Mucosa of descending colon (tissue), 3 donors: ENCODE results near the gene DNAJA4. TPM values are rescaled to one million over a fixed set of nuclear protein-coding genes. Genes with fewer than 3 reads are reported as not detected.

Experiments
- ATAC-seq: fragments of 200-7000 bp; cut with Tn5 transposase; one replicate; pipeline ENCODE4 v1.9.1; 2020; ENCODE audit warnings: mild to moderate bottlenecking, moderate library complexity
- DNase-seq, 3 donors: peaks; one replicate each; pipeline ENCODE4 v3.0.0-alpha.2; 2020
- H3K36me3 ChIP-seq: fragments of 200-600 bp; one replicate; pipeline ENCODE4 v1.8.0; 2021; ENCODE audit warnings: low read depth, mild to moderate bottlenecking
- H3K4me1 ChIP-seq: fragments of 200-600 bp; one replicate; pipeline ENCODE4 v1.8.0; 2021; ENCODE audit warnings: low read depth, mild to moderate bottlenecking
- H3K4me3 ChIP-seq: fragments of 200-600 bp; one replicate; pipeline ENCODE4 v1.8.0; 2021; ENCODE audit warnings: mild to moderate bottlenecking
- H3K9me3 ChIP-seq: fragments of 200-600 bp; one replicate; pipeline ENCODE4 v1.8.0; 2021; ENCODE audit warnings: mild to moderate bottlenecking
- CTCF ChIP-seq: fragments of 200-600 bp; IDR thresholded peaks from one replicate; pipeline ENCODE4 v1.8.0; 2022; ENCODE audit warnings: antibody characterized with exemption, mild to moderate bottlenecking
- intact Hi-C, 2 donors: fragments of 100-400 bp; cut with DNase I in 1 of 2; cut with micrococcal nuclease in 1 of 2; formaldehyde crosslinking; loops; one replicate each; pipeline versions ENCODE4 v1.11.0 to v1.11.1; 2022; cut with DNase I, micrococcal nuclease
- total RNA-seq, 3 donors: library from RNA; stranded (reverse); fragmentation: NEBNext Ultra II Directional in 2 of 3; extraction: Animal tissue kit (Norgen Biotek cat#: 25700) in 2 of 3; gene quantifications; one replicate each; pipeline versions ENCODE4 v1.2.1 to v1.2.4, GENCODE V29; 2021 to 2023
- donor health status: DM: no; HTN: no; CAD: no; lungs with moderate emphysema.
- donor health status: DM: no; HTN: no; CAD: no.
- donor health status: DM: no; HTN: yes; CAD: no.

Gene DNAJA4
- total RNA-seq, 3 donors from 2014 or later = 33.8 to 52.8 (median 43.5) TPM

- DNase-seq (no peak), ATAC-seq (no peak)
- Histone ChIP-seq H3K36me3 (peaks cover 4% of the 10 kb centered on the region), H3K9me3 (no peaks in the 10 kb centered on the region), H3K4me3 (no peak overlapping the region), H3K4me1 (no peaks in the 10 kb centered on the region)
- no peak for TF ChIP-seq CTCF
- intact Hi-C loops = no loop called here
Measured at GRCh38 chr15:78272316-78272715, 8.0 kb downstream of the DNAJA4 start.

DNA sequence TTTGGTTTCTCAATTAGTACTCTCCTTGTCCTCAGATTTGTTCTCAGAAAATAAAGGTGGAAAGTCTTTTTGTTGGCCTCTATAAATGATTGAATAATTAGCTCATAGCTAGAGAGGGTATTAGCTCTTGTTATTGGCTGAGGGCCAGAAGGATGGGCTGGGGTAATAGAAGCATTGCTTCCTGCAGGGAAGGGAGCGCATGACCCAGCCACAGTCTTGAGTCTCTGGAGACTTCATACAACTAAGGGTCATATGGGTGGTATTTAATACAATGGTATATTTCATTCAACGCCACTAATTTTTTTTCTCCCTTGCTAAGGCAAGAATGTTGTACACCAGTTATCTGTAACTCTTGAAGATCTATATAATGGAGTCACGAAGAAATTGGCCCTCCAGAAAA is 8.4 kb downstream of the DNAJA4 start:
- DNase-seq (no peak), ATAC-seq (no peak)
- no peaks in the 10 kb centered on the region for H3K4me1 ChIP-seq
- peaks cover 4% of the 10 kb centered on the region for H3K36me3 ChIP-seq
- TF ChIP-seq CTCF = no peak
- intact Hi-C loops = no loop called here
- no peak overlapping the region for H3K4me3 ChIP-seq
- no peaks in the 10 kb centered on the region for H3K9me3 ChIP-seq

DNA sequence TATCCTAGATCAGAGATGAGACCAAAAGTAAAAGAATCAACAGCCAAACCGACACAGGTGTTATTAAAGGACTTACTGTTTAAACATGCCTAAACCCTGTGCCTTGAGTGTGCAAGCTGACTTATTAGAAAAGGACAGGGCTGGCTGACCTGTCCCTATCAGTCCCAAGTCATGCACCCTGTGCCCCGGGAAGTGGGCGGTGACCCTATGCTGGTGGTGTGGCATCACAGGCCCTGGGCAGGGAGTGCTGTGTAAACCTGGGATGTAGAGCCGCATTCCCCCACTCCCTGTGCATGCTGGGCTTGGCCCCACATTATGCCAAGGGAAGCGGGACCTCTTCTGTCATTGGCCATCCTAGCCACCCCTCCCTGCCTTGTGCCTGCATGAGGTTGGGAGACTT is 10.6 kb downstream of the DNAJA4 start:
- intact Hi-C loops = no loop called here
- TF ChIP-seq CTCF = no peak
- Histone ChIP-seq H3K4me1 (no peaks in the 10 kb centered on the region), H3K36me3 (peaks cover 4% of the 10 kb centered on the region), H3K9me3 (no peaks in the 10 kb centered on the region), H3K4me3 (no peak overlapping the region)
- ATAC-seq = no peak
- DNase-seq = no peak

DNA sequence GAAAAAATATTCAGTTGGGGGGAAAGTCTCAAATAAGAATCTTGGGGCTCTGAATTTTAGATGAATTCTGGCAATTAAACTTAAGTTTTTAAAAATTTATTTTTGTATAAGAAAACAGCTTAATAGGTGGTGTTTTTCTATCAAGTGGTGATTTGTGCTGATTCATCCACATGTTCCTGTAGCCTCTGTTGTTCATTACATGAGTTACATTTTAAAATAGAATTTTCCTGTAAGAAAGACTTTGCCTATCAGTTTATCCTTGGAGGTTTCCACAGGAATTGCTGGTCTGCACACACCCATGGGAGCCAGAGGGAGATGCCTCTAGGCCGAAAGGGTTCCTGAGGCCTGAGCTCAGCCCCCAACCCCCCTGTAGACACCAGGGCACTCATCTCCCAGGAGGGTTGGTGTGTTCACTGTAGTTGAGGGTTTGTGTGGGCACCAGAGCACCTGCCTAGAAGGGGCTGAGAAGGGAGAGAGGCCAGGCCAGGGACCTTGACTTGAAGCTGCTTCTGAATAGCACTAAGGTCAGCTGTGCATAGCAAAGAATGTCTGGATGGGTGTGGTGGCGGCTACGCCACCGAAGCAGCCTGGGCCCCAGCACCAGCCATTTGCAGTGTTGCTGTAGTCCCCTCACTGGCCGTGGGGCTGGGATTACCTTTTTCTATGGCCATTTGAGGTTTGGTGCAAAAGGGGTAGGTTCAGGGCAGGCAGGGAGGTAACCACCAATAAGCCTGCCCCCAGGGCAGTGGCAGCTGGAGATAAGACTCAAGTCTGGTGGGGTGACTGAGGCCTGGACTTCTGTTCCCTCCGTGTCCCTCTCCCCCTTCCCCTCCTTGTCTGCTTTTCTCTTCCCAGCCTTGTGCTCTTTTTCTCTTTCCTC is 11.9 kb downstream of the DNAJA4 start:
- ATAC-seq = no peak
- no peak for DNase-seq

DNA sequence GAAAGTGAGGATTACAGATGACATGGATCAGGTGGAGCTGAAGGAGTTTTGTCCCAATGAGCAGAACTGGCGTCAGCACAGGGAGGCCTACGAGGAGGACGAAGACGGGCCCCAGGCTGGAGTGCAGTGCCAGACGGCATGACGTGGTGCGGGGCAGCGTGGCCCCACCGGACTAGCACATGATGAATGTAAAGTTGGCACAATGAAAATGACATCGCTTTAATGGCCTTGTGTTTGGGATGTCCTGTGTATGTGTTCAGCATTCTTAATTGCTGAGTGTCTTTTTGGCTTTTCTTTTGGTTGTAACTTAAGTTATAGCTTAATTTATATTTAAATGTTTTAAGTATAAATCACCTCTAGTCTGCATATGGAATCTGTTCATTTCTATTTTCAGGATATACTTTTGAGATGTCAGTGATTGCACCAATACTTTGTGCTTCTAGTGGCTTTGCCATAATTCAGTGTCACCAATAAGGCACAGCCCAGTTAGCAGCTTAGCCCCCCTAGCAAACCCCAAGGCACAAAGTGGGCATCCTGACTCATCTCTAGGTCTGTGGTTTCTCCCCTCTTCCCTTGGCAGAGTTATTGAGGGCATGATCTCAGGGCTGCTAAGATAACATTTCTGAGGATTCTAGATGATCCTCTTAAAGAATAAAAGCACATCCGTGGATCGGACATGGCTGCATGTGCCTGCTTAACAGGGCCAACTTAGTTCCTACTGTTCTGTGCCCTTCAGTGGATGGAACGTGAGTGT is 16.1 kb downstream of the DNAJA4 start:
- no peaks in the 10 kb centered on the region for H3K36me3 ChIP-seq
- H3K4me1 ChIP-seq = no peaks in the 10 kb centered on the region
- intact Hi-C loops = no loop called here
- DNase-seq (no peak), ATAC-seq (no peak)
- H3K9me3 ChIP-seq = no peaks in the 10 kb centered on the region
- no peak for TF ChIP-seq CTCF
- no peak overlapping the region for H3K4me3 ChIP-seq

More for the DNA sequence above, 11.9 kb downstream of the DNAJA4 start:
- no peaks in the 10 kb centered on the region for H3K9me3 ChIP-seq
- no peaks in the 10 kb centered on the region for H3K4me1 ChIP-seq
- H3K4me3 ChIP-seq = no peak overlapping the region
- TF ChIP-seq CTCF = no peak
- peaks cover 4% of the 10 kb centered on the region for H3K36me3 ChIP-seq
- intact Hi-C loops = no loop called here
